Central memory CD4-positive, alpha-beta T cell (primary cell): ENCODE data around the gene APBA2.
A peak's percentile ranks its signal among the peaks of the same experiment; 100 is the strongest.

Source experiments
- DNase-seq: peaks from one replicate; pipeline ENCODE4 v3.0.0; 2022

APBA2 gene

GRCh38 chr15:29064731-29065130 is 179.0 kb downstream of the APBA2 start:
- DNase-seq: no peak

GRCh38 chr15:29065571-29065970 is 179.8 kb downstream of the APBA2 start:
- no peak for DNase-seq

DNA sequence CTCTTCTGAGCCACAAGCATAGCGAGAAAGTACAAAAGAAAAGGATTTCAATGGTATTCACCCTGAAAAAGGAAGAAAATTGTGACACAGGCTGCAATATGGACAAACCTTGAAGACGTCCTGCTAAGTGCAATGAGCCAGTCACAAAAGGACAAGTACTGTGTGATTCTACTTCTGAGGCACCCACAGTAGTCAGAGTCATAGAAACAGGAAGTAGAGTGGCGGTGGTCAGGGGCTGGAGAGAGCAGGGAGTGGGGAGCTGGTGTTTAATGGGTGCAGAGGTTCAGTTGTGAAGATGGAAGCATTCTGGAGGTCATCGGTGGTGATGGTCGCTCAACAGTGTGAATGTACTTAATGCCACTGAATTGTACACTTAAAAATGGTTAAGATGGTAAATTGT is 180.5 kb downstream of the APBA2 start:
- DNase-seq: no peak

- no peak for DNase-seq
These were observed 181.1 kb downstream of the APBA2 start for GRCh38 chr15:29066838-29067237.

DNA sequence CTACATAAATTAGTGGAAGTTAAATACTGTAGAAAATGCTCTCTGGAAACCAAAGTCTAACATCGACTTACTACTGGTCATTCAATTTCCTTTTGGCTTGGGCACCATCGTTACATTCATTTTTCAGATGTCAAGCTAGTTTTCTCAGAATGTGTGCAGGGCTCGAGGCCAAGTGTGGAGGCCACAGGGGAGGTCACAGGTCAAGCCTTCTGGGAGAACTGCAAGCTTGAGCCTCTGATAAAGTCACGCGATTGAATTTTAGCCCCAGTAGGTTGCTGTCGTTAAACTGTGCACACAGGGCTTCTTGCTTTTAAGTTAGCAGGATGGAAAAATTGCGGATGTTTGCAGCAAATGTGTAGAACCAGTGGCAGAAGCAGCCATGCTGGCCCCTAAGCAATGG is 182.2 kb downstream of the APBA2 start:
- DNase-seq: no peak

- DNase-seq: no peak
These were observed 184.9 kb downstream of the APBA2 start for GRCh38 chr15:29070471-29071231.

DNA sequence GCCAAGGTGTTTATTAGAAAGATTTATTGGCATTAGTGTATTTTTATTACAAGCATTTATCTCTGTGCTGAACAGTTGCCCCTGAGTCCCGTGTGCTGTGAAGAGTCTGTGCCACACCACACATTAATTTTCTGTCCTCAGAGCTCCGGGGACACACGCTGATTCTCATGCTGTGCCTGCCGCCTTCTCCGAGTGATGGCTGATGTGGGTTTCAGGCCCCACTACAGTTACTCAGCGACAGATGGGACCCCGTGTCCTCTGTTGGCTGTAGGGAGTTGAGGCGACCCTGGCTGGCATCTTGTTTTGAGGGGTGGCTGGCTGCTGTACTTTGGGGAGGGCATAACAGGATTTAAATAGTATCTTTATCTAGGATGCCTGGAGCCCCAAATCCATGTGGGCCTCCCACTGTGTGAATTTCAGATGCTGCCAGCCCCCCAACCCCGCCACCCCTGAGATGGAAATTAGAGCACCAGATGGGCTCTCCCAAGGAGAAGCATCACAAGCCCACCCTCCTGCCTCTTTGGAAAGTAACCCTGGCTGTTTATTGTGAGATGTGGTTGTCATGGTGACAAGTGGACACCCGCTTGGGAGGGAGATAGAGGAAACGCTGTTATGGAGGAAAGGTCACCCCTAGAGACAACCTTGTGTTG is 185.6 kb downstream of the APBA2 start:
- DNase-seq: no peak

DNA sequence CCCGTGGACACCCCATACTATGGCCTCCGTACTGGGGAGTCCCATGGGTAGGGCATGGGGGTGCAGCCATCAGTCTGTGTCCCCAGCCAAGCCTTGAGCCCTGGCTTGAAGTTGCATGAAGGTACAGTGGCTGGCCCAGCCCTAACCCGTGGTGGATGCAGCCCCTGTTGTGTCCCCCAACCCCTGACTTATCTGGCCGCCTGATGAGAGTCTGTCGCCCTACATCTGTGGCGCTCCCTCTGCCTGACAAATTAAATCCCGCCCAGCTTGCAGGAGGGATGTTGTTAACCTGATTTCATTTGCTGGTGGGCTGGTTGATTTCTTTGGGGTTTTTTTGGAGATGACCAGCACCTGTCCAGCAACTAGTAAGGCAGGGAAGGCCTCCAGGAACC is 186.1 kb downstream of the APBA2 start:
- no peak for DNase-seq

- no peak for DNase-seq
These were observed 186.7 kb downstream of the APBA2 start for GRCh38 chr15:29072444-29072843.

DNA sequence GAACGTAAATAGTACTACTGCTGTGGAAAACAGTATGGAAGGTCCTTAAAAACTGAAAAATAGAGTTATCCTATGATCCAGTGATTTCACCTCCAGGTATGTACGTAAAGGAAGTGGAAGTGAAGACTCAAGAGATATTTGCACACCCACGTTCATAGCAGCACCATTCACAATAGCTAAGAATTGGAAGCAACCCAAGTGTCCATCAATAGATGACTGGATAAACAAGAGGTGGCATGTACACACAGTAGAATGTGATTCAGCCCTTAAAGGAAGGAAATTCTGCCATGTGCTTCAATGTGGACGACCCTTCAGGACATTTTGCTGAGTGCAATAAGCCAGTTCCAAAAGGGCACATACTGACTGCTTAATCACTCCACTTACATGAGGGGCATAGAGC is 188.3 kb downstream of the APBA2 start:
- DNase-seq: no peak

DNA sequence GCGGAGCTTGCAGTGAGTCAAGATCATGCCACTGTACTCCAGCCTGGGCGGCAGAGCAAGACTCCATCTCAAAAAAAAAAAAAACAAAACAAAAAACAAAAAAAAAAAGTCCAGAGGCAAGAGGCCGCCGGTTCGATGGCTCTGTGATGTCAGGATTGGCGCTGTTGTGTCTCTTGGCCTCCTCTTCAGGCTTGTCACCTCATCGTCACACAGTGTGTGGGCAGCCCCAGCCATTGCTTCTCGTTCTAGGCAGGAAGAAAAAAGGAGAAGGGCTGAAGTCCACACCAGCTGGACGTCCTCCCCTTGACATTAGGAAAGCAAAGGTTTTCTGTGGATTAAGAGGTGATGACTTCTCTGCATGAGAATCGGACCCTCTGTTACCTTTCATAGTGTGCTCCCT is 192.8 kb downstream of the APBA2 start:
- no peak for DNase-seq

GRCh38 chr15:29079479-29079878 is 193.7 kb downstream of the APBA2 start:
- DNase-seq: no peak

GRCh38 chr15:29081781-29082180 is 196.0 kb downstream of the APBA2 start:
- no peak for DNase-seq

GRCh38 chr15:29083161-29083560 is 197.4 kb downstream of the APBA2 start:
- DNase-seq: no peak

- no peak for DNase-seq
These were observed 198.1 kb downstream of the APBA2 start for GRCh38 chr15:29083858-29084257.

GRCh38 chr15:29086001-29086400 is 200.2 kb downstream of the APBA2 start:
- no peak for DNase-seq

- DNase-seq: no peak
These were observed 201.1 kb downstream of the APBA2 start for GRCh38 chr15:29086891-29087290.

DNA sequence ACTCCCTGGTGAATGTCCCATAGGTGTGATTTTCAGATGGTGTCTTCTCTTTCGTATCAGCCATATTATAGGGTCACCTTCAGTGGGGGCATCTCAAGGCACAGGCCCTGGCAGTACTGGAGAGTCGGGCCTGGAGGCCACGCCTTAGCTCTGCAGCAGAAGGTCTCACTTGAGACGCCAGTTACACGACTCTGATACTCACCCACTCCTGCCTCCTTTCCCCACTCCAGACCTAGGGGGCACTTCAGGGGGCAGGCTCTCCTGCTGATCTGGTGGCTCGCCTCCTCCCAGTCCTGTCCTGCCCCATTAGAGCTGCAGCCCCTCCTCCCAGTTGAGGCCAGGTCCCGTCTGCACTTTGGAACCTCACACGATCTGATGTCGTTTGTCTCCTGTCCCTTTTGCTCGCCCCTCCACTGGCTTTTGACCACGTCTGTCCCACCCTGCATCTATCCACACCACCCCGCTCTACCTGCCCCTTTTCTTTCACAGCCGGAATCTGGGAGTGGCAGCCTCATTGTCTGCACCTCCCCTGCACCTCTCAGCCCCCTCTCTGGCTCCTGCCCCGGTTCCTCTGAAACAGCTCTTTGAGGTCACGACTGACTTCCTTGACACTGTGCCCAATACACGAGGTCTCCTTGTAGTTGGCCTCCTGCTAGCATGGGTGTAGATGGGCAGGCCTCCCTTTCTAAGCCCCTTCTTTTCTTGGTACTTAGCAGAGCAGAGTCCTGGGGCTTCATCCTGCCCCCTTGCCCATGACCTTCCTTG is 201.9 kb downstream of the APBA2 start:
- no peak for DNase-seq

- no peak for DNase-seq
These were observed 202.9 kb downstream of the APBA2 start for GRCh38 chr15:29088666-29089065.

DNA sequence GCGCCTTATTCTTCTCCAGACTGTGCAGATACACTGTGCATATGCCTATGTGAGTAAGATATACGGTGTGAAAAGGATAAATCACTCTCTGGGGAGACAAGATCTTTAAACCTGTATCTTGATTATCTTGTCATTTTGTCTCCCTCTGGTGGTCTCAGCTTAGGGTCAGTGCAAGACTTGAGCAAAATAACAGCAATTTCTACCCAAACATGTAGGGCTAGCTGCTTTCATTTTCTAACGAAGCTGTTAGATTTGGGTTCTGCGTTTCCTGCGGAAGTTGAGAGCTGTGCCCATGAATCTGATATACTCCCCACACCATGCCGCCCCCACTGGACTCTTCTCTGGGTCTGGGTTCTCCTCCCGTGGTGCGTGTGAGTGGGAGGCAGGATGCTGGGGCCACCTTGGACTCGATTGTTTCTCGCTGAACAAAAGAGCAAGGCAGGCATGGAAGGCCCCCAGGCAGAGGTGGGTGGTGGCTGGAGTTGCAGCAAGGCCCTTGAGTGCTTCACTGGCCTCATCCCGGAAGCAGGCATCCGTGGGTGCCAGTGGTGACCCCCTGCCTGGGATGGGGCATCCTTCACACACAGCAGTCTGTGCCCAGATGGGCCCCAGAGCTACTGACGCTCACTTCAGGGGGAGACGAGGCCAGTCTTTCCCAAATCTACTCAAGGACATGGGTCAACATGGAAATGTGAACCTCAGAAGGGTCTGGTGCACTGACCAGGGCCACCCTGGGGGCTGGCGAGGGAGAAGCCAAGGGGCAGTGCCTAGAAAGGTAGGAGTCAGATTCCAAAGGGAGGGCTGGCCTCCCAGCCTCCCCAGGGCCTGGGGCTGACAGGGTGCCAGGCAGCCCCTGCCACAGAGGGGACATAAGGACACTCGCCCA is 204.2 kb downstream of the APBA2 start:
- no peak for DNase-seq

- DNase-seq: peak; percentile 26
These were observed 205.1 kb downstream of the APBA2 start for GRCh38 chr15:29090617-29091466.

GRCh38 chr15:29091666-29092065 is 205.9 kb downstream of the APBA2 start:
- DNase-seq: no peak
